GM21723 (cell line): ENCODE measurements around the gene BAG5.

ENCODE experiments used
- ATAC-seq: cut with Tn5 transposase; IDR thresholded peaks from one replicate; pipeline ENCODE4 v1.9.1; 2021; ENCODE audit warnings: mild to moderate bottlenecking, moderate library complexity; ENCODE audit not compliant: unreplicated experiment

BAG5 gene

DNA sequence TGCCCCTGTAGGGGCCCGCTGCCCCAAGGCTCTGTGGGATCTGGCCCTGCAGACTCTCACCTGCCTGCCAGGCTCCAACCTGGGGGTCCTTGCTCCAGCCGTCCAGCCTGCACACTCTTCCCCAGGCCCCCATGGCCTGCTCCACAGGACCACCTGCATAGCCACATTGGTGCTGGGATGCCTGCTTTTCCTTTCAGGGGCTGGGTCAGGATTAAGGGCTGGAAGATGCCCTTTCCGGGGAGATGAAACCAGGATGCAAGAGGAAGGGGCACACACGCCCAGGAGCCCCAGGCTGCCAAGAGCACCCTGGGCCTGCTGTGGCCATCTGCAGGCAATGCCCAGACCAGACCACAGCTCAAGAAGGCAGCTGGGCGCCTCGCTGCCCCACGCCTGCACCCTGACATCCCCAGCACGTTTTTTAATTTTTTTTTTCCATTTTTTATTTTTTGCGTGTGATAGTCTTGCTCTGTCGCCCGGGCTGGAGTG, 15.0 kb downstream of the BAG5 start:
- ATAC-seq = no peak

DNA sequence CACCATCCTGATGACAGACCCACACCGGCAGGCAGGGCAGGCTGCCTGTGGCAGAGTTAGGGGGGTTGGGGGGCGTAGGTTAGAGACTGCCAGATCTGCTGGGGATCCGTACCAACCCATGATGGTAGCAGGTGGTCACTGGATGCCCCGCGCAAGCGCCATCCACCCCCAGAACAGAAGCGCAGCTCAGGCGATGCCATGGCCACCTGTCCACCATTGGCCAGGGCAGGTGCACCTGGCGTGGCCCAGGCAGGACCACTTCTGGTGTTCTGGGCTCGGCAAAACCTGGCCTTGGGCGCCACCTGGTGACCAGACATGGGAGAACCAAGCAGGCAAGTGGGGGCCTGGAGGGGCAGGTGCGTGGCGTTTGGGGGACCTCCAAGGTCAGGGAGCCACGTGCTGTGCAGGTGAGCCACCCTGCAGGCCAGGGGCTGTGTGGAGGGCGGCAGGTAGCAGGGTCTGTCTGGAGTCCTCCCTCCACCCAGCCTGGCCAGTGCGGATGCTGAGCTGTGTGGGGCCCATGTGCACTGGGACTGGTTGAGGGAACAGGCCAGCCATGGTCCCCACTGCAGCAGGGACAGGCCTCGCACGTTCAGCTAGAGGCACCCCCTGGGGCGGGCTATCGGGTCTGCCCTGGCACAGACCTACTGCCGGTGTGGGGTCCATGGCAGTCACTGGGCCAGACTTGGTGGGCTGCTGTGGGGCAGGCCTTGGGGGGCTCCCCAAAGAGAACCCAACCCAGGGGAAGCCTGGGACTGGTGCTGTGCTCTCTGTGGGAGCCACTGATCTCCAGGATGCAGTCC, 15.6 kb downstream of the BAG5 start:
- no peak for ATAC-seq

DNA sequence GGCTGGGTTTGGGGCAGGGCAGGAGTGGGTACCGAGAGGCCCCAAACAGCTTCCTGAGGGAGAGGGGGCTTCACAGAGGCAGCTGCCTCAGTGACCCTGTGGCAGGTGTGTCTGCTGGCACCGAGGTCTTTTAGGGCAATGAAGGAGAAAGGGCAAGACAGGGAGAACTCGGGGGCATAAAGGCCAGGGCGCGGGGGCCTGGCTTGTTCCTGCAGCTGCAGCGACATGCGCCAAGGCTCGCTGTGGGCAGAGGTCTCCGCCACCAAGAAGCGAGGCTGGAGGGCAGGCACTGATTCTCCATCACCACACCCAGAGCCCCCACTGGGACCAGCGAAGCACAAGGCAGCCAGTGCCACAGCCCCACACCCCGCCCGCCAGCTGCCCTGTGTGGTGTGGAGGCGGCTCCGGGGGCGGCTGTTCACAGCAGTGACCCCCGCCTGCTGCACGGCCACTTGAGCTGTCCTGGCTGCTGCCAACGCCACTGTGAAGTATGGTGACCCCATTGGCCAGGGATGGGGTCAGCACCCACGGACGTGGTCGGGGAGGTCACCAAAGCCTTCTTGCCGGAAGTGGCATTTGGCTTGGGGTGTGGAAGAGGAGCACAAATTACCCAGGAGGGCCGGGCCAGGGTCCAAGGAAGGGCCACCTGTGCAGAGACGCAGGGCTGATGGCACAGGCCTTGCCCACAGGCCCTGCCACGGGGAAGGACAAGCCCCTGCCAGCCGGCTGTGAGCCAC, 16.4 kb downstream of the BAG5 start:
- no peak for ATAC-seq

DNA sequence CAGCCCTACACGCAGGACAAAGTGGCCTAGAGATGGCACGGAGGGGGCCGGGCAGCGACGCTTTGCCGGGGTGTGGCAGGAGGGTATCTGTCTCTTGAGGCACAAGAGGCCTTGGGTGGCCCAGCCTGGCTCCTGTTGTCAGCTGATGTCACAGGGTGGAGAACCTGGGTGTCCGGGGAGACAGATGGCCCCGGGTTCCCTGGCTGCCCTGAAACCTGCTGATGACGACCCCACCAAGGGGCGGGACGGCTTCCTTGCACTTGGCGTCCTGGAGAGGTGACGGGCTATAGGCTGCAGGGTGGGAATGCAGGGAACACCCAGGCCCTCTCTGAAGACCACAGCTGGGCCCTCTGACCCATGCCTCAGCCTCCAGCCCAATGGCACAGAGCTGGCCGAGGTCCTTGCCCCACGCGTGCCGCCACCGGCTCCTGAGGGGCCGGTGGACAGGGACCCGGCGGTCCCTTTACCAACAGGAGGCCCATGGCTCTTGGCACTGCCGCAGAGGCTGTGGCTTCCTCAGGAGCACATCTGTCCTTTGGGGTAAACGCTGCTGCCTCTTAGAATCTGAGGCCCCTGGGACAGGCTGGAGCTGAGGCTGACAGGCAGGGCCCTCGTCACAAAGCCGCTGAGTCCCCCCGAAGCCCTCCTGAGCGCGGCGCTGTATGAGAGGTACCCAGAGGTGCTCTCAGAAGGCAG, 17.1 kb downstream of the BAG5 start:
- ATAC-seq = no peak

DNA sequence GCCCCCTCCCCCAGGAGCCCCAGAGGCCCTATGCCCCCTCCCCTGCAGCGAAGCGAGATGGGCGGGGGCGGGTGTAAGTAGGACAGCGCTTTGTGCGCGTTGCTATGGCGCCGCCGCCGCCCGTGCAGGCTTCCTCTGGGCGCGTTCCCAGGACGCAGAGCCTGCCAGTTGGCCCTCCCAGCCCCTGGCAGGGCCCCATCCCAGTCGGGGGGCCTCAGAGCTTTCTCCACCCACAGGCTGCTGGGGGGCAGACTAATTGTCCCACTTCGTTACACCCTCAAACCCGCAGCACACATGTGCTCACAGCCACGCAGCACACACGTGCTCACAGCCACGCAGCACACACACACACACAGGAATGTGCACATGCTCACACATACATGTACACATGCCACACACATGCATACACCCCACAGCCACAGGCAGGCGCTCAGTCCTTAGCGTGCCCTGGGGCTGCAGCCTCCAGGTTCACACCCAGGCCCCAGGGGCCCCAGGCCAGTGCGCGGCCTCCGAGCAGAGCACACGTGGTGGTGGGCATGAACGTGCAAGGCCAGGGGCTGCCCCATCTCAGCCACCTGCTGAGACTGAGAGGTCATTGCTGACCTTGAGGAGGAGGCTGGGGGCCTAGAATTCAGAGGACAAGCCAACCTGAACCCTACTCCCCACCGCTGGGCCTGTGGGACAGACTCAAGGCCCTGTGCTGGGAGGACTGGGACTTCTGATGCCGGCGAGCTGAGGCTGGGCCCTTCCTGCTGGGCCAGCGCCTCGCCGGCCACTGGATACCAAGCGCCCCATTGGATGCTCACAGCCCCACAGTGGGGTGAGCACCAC, 17.9 kb downstream of the BAG5 start:
- ATAC-seq = no peak

DNA sequence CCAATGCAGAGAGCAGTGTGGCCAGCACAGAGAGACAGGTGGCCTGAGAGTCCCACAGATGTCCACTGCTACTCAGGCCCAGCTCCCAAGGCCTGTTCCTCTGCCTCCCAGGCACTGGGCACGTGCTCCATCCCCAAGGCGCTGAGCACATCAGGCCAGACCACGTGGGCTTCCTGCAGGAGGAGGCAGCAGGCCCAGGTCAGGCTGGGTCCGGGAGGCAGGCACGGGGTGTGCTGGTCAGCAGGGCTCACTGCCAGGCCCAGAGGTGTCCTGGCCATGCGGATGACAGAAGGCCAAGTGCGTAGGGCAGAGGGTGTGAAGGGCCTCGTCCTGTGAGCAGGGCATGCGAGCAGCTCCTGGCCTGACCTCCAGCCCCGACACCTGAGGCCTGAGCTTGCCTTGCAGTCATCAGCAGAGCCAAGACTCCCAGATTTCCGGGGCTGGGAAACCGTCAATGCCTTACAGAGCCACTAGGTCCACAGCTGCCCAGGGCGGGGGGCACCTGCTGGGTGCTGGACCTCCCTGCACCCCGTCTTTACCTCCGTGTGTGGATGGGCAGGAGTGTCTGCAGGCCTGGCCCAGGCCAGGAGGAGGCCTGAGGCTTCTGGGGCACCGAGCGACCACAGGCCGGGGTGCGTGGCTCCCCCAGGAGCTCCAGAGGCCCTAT, 18.6 kb downstream of the BAG5 start:
- no peak for ATAC-seq

DNA sequence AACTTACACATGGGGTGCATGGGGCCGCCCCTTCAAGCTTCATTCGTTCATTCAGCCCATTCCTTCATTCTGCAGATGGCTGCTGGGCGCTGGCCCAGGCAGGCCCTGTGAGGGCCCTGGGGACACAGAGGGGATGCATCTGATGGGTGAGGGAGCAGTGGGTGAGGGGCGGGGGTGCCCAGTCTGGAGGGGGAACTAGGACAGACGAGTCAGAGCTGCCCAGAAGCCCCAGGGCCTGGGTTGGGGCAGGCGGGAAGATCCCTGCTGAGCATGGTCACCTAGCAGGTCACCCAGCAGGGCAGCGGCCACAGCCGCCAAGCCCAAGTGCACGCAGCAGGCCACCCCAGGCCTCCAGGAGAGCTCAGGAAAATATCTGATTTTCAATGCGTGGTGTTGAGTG, 19.3 kb downstream of the BAG5 start:
- no peak for ATAC-seq

DNA sequence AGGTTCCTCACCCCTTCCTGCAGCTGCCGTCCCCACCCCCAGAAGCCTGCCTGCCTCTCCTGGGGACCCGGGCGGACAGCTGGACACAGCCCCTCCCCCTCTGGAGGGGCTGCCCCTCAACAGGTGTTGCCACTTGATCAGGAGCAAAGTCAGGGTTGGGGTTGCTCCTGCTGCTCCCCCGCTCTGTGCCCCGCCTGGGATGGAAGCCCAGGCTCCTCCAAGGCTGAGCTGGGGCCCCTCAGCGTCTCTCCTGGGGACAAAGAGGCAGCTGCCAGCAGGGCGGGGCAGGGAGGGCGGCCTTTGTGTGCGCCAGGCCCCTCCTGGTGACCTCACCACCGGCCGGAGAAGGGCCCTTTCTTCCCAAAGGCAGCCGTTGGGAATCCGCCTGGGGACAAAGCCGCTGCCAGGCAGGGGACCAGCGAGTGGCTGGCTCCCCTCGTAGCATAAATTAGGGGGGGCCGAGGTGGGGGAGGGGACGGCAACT, 19.8 kb downstream of the BAG5 start:
- no peak for ATAC-seq

DNA sequence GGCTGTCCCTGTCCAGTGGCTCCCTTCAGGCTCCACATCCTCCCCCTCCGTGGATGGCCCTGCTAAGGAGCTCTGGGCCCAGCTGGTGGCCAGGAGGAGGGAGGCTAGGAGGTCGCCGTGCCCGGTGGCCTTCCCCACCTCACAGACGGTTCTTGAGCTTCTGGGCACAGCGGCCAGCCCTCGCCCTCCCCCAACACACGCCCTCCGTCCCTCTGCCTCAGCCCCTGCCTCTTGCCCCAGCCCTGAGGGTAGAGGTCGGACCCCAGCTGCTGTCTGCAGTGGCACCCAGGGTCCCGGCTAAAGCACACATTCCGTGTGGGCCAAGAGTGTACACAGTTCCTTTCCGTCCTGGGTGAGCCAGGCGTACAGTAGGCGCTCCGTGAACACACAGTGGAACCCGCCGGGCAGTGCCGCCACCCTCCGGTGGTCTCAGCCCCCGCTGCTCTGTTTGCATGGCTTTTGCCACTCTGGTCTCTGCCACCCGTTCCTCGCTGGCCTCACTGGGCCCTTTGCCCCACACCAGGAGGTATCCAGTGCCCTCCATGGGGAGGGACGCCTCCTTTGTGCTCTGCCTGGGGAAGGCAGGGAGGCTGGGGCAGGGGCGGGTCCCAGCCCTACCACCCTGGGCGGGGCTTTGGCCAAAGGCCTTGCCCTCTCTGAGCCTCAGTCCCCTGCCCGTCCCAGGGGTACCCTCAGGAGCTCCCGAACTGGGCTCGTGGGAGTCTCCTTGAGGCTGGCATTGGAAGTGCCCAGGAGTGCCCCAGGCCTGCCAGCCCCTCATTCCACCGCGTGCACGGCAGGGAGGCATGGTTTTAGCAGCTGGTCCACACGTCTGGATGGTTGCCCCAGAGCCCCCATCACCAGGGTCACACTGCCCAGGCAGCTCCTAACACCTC, 20.5 kb downstream of the BAG5 start:
- no peak for ATAC-seq

DNA sequence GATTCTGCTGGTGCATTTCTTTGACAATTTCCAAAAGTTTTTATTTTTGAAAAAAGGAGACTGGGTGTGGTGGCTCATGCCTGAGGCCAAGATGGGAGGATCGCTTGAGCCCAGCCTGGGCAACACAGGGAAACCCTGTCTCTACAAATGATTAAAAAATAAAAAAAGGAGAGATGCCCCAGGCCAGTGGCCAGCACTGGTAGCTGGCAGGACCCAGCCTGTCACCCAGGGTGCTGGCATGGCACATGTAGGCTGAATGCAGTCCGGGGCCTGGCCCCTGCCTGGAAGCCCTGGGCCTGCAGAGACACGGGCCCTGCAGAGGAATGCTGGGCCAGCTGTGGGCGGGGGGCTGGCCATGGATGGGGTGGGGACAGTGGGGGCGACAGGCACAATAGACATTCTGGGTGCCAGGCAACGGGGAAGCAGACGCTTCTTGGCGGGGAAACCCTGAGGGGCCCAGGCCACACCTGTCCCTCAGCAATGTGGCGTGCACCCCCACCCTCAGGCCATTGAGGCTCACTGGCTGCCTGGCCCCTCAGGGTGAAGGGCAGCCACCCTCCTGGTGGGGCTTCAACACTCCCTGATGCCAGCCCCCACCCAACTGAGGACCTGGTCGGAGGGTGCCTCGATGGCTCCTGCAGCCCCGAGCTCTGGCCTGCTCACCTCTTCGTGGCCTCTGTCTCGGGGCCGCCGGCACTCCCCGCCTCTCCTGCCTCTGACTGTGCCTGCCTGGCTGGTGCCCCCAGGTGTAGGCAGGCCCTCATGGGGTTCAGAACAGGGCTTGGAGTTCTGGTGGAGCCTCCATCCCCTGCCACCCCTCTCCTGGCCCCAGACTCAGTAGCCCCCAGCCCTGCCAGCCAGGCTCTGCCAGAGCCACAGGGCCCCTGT, 21.4 kb downstream of the BAG5 start:
- no peak for ATAC-seq

DNA sequence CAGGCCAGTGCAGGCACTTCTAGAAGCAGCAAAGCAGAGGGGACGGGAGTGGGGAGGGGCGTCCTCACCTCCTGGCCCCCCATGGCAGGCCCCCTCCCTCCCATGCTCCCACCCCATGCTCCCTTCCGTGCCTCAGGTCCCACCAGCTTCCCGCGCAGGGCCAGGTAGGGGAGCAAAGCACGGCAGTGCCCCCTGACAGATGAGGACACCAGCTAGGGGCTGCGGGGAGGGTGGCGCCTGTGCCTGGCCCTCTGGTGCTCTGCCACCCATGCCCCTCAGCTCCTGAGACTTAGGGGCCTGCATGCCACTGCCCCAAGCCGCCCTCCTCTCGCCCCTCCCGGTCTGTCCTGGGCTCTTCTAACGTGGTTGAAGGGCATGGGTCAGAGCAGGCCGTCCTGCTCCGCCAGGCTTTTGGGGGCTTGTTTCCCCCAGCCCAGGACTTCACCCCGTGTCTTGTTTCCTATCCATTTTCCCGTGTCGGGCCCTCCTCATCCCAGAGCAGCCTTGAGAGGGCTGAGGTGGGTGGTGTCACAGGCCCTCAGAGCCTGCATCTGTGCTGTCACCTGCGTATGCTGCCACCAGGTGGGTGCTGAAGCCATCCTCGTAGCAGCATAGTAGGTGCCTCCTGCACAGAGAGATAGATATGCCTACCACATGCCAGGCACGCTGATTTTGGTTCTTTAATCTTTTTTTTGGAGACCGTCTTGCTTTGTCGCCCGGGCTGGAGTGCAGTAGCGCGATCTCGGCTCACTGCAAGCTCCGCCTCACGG, 23.2 kb downstream of the BAG5 start:
- no peak for ATAC-seq

DNA sequence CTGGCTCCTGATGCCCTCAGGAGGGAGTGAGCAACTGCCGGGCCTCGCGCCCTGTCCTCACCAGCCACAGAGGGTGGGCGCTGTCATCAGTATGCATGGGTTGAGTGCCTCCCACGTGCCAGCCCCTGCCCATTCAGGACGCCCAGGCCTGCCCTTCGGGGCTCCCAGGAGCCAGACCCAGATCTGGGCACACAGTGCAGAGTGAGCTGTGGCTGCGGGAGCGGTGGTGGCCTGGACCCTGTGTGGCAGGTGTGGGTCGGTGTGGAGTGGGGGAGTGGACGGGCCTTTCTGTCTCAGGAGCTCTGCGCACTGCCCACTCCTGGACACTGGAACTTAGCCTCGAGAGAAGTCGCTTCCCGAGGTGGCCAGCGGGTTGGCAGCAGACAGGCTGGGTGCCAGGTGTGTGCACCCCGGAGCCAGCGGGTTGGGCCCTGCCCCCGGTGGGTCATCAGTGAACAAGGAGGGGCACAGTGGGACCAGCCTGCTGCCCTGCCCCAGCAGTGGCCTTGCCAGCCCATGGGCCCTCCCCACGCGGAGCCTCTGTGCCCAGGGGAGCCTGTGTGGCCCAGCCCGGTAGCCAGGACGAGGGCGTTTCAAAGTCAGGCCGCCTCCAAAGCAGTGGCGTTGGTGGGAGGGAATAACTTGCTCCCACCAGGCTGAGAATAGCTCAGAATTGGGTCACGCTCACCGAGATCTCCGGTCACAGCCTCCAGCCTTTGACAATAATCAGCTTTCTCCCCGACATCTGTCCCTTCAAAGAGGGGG, 24.0 kb downstream of the BAG5 start:
- ATAC-seq = no peak

DNA sequence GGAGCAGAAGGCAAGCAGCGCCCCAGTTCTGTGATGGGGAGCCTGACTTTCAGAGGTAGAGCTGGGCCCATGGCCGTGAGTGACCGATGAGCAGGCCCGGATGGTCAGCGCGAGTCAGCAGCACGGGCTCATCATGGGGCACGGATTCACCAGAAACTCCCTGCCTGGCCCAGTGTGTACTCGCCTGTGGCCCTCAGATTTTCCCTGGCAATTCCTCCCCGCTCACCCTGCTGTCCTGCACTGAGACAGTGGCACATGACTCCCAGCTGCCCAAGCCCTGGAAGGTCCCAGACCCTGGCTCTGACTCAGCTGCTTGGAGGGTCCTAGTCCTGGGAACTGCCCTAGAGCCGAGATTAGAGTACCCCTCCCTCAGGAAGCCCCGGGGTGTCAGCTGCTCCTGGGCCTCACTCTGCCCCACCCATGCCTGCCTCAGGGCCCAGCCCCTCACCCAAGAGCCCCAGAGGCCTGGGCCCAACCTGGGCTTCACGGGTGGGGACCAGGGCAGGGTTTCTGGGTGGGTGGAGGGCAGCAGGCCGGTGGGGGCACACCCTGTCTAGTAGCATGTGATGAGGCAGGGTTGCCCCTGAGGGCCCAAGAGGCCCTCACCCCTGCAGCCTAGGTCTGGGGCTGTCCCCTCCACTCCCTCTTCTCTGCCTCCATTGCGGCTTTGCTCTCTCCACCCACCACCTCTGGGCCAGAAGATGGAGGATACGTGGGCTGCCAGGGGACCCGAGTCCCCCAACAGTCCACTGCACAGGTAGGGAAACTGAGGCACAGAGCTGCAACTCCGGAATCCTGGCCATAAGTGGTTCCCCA, 25.1 kb downstream of the BAG5 start:
- no peak for ATAC-seq

DNA sequence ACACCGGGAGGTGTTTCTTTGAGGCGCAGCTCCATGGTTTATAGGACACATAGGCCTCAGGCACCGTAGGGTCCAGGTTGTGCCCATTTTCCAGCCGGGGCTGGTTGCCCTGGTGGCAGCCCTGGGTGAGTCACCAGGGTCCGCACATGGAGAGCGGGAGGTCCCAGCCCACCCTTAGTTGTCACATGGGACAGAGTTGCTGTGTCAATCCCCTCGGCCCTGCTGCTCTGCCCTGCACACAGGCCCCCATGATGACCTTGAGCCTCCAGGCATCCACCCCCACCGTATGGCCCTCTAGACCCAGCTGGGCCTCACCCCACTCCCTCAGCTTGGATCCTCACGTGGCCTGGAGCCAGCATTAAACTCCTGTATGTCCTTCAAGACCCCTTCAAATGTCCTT, 25.8 kb downstream of the BAG5 start:
- ATAC-seq = no peak

DNA sequence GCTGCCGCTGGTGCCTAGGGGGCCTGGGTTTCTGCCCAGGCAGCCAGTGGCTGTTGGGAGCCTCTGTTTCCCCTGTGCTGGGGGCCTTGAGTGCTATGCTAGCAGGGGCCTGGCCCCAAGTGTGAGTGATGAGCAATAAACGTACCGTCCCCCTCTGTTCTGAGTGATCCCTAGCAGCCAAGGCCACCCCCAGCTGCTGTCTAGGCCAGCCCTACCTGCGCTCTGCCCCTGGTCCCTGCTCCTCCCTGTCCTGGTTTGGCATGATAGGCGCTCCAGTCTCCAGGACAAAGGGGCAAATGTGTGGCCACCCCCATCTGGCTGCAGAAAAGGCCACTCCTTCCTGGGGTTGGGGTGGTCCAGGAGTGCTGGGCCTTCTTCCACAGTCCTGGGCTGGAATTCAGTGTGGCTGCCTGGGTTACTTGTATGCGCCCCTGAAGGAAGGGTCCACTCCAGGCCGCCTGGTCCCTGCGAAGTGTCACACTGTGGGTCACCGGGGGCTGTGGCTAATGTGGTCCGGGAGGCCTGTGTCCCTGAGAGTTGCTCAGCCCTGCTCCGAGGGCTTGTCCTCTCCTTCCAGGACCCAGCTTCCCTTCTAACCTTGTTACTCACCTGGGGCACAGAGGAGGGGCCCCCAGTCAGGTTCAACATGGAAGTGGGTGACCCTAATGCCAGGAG, 26.4 kb downstream of the BAG5 start:
- ATAC-seq = no peak
